ENCODE measurements around the gene RGS17.
"Not testable (repeated sequence)": the region's sequence is repeated elsewhere in the genome, so short reads cannot be mapped to it uniquely, and the experiment has no call there.

The RGS17 gene

DNA sequence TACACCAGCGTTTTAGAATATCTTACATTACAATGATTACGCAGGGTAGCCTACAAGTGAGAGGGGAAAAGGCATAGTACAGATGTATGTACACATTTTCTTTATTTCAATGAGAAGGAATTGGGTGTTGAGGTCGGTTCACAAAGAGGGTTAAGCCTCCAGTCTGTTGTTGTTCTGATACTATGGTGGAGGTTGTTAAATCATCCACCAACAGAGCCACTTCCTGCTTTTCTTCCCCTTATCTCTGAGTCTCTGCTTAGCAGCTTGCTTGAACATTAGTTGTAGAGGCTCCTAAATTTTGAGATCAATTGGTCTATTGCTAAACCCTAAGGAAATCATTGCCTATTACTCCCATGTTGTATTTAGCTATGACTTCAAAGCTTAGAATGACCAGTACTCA is 7.3 kb downstream of the RGS17 start:
- no peak for DNase-seq

DNA sequence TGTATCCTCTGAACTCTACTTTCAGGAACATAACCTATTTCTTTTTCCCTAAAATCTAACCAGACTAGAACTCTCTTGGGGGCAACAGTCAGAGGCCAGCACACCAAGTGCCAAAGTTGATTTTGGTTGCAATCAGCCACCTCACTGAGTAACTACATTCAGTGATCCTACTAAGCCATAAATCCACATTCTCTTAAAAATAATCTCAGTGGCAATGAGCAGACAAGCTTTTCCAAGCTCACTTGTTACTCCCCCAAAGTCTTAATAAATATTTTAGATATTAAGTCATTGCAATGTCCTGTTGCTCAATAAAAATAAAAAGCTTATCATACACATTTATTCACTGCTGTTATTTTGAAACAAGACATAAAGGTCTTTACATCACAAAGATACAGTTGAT is 9.8 kb downstream of the RGS17 start:
- DNase-seq = no peak

DNA sequence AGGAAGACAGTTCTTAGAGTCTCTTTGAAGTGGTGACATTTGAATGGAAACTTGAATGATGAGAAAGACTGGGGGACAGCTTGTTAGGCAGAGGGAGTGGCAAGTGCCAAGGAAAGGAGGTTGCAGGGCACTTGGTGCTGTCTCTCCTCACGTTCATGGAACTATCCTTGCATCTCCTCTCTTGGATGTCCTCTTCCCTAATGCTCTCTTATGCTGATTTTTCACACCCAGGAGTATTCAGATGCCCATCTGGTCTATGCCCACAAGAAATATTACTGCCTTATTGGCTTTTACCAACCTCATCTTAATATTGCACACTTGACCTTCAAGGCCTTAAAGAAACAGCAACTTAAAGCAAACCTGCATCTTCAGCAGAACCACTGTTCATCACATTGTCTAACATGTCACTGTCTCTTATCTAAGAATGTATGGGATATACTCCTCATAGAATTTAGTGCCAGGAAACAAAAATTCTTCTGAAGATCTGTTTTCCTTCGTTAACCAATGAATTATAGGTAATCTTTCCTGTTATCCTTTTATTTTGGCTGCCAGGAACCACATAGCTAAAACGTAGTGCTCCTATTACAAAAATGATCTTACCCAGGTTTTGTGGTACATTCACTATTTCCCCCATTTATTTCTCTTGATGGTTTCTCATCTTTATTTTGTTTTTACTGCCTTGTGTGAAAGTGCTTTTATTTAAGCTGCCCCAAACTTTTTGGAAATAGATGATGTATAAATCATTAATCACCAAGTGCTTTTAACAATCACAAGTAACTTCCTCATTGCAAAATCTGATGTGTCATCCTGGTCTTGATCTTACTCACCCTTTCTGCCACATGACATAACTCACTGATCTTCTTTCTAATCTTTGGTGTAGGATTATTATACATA is 12.8 kb downstream of the RGS17 start:
- DNase-seq = no peak

DNA sequence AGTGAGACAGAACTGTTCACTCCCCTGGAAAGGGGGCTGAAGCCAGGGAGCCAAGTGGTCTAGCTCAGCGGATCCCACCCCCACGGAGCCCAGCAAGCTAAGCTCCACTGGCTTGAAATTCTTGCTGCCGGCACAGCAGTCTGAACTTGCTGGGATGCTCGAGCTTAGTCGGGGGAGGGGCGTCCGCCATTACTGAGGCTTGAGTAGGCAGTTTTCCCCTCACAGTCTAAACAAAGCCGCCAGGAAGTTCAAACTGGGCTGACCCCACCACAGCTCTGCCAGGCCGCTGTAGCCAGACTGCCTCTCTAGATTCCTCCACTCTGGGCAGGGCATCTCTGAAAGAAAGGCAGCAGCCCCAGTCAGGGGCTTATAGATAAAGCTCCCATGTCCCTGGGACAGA is 20.0 kb downstream of the RGS17 start:
- DNase-seq = not testable (repeated sequence)

DNA sequence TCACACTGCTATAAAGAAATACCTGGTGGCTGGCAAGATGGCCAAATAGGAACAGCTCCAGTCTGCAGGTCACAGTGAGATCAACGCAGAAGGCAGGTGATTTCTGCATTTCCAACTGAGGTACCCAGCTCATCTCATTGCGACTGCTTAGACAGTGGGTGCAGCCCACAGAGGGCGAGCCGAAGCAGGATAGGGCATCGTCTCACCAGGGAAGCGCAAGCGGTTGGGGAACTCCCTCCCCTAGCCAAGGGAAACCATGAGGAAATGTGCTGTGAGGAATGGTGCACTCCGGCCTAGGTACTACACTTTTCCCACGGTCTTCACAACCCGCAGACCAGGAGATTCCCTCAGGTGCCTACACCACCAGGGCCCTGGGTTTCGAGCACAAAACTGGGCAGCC is 20.5 kb downstream of the RGS17 start:
- DNase-seq = not testable (repeated sequence)

DNA sequence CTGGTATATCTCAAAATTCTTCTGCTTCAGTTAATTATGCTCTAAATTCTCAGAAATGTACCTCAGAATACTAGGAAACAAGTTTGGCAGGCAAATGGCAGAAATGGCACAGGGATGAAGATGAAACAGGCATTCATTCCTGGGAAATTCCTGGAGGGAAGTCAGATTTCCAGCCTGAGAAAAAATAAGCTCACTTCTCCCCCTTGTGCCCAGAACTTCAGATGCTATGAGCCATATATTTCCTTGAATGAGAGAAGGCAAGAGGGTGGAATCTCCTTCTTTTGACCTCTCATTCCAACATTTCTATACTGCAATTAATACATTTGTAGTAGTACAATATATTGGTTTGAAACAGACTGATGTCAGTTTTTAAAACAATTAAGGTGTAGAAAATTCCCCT is 22.8 kb downstream of the RGS17 start:
- DNase-seq = no peak

DNA sequence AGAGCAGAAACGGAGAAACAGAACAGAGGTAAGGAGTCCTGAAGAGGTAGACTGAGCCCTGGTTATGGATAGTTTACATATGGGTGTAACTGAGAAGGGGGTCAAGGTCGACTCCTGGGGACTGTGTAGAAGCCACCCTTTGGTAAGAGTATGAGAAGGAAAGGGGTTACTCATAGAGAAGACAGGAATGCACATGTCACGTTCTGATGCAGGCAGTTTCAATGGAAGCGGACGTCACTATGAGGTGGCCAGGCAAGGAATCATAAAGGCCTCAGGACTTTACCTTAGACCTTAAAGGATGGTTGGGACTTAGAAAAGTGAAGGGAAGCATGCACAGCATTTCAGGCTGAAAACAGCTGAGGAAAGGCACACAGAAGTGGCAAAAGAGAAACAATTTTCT is 25.1 kb downstream of the RGS17 start:
- no peak for DNase-seq

DNA sequence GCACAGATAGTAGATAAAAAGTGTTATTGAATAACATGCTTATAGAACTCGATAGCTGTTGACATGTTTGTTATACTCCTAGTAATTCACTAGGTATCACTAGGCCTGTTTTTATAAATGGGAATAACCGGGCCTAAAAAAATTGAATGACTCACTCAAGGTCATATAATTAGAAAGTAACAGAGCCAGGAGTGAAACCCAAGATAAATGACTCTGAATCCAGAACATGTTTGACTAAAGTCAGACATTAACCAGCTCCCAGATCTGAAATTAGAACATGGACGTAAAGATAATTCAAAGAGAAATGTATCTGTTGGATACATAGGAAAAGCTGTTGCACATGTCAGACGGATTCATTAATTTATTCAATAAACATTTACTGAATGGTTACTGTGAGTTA is 26.9 kb downstream of the RGS17 start:
- DNase-seq = no peak

DNA sequence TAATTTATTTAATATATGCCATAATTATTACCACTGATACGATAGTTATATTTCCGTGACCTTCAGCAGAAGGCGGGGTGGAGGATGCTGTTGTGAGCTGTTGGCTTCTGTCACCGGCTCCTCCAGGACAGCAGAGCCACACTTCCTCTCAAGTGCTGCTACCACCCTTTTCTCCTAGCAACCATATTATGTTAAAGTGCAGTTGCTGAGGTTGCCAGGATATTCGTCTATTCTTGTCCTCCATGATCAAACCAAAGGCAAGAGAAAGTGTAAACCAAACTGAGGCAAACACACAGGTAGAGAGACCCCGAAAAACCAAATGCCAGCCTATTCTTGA is 27.8 kb downstream of the RGS17 start:
- no peak for DNase-seq

DNA sequence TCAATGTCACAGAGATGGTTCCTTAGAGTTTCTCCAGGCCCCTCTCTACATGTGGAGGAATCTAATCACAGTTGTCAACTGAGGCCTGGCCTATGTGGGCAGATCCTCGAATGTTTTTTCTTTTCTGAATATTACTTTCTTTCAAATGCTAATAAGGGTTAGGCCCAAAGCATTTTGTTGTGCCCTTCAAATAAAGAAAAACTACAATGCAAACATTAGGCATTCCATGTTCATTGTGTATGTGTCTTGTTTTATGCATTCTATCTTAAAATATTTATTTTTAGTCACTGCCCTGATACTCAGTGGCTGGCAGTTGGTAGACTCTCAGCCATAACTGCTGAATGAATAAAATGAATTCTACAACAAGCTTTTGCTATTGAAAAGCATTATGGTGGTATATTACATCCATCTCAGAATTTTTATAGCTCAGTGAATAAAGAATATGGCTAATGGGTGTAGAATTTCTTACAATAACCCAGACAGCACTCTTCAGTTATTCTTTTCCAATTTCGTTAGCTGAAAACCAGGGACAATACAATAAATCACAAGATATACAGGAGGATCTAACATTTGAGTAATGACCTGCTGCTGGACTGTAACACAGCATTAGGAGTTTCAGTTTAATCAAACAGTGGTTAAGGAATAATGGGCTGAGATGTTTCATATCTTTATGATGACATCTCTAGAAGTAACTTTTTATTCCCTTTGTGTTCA is 28.3 kb downstream of the RGS17 start:
- DNase-seq = no peak

DNA sequence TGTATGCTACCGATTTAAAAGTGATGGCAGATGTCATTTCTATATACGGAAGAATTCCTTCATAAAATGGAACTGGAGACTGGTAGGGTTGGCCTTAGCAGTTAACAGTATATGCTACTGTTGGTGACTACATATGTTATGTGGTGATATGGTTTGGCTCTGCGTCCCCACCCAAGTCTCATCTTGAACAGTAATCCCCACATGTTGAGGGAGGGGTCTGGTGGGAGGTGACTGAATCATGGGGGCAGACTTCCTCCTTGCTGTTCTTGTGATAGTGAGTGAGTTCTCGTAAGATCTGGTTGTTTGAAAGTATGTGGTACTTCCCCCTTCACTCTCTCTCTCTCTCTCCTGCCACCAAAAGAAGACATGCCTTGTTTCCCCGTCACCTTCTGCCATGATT is 29.6 kb downstream of the RGS17 start:
- no peak for DNase-seq

DNA sequence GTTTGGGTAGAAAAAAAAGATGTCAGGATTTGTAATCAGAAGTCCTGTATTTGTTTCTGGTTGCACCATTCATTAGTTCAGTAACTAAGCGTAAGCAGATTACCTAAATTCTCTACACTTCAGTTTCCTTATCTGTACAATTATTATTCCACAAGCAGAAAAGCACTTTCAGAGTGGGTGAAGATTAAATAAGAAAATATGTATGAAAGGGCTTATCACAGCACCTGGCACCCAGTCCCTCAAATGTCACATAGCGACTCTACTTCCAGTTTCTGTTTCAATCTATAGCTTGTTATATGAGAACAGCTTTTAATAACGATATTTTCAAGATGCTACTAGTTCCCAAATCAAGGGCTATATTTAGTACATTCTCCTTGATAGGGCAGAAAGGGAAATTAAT is 31.4 kb downstream of the RGS17 start:
- no peak for DNase-seq

DNA sequence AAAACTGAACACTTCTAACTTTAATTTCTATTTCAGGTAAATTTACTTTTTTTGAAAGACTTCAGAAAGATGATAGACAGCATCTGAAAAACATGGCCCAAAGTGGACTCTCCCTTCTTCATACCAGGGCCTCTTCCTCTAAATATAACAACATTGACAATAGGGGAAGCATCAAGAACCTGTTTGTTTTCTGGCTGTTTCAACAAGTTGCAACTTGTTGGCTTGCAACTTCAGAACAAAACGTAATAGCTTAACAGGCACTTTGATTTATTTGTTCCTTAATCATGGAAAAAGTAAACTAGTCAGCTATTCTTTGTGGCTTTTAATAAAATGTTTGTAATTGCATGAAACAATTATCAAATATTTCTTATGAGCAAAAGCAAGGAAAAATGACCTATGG is 34.3 kb downstream of the RGS17 start:
- no peak for DNase-seq

DNA sequence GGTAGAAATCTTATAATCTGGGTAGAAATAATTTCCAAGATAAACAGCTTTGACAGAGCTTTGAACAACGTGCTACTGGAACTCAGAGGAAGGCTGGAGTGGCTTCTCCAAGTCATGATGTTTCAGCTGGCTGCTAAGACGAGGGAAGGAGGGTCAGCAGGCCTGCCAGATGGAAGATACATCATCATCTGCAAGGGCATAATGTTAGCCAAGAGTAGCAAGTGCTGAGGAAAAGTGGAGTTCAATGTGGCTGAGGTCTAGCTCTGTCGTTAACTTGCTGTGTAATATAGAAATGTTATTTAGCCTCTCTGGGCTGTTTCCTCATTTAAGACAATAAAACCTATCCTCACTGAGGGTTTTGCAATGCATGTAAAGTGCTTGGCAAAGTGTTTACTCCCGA is 35.1 kb downstream of the RGS17 start:
- no peak for DNase-seq

DNA sequence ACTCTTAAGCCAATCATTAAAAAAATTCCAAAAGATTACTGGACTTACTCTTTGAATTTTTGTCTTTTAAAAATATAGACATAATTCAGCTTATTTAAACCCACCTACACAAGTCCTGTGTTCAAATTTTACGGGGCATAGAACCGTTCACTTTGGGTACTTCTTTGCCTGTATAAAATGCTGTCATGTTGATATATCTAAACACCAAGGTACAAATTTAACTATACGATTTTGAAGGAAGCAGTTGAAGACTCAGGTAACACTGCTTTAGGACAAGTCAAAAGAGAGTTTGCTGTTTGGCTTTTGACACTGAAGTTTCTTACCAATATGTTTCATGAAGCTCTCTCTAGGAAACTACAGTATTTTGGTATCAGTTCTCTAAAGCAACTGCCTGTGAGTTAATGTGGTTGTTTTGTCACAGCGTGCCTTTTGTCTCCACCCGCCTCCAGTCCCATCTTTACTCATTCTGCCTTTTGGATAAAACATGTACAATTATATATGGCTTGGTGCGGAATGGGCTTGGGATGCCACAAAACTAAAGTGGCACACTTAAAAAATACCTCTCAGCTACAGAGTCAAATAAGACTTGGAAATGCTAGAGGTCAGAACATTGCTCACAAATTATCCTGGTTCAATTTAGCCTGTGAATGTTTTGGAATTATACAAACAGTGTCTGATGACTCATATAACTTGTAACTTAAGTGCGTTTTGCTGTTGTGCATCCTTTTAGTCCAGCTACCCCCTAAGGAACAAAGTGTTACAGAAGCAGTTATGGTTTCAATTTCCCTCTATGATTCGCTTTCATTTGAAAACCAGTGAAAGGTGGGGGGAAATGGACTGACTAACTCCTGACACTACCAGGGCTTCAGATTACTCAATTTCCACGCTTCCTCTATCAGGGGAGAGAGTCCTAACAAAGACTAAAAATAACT is 38.7 kb downstream of the RGS17 start:
- no peak for DNase-seq

DNA sequence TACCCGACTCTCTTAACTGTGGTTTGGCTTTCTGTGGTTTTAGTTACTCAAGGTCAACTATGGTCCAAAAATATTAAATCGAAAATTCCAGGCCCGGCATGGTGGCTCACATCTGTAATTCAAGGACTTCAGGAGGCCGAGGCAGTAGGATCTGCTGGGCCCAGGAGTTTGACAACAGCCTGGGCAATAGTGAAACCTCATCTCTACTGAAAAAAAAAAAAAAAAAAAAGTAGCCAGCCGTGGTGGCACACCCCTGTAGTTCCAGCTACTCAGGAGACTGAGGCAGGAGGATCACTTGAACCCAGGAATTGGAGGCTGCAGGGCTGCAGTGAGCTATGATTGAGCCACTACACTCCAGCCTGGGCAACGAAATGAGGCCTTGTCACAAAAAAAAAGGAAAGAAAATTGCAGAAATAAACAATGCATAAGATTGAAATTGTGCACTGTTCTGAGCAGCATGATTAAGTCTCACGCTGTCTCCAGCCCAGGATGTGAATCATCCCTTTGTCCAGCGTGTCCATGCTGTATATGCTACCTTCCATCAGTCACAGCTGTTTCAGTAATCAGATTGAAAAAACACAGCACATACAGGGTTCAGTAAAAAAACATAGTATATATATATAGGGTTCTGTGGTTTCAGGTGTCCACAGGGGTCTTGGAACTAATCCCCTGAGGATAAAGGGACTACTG is 40.7 kb downstream of the RGS17 start:
- DNase-seq = no peak

DNA sequence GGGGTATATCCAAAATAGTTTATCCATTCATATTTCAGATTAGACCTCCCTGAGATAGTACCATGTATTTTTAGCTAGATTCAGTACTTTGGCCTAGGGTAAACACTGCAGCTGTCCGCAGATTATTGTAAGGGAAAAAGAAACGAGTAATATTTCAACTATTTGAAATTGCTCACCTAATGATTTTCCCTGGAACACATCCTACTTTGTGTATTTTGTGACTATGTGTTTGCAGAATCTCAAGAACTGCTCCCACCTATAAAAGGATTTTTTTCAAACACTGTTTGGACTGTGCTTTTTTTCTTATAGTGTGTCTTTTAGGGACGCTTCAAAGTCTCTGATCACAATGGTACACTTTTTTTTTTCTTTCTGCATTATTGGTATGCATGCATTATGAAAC is 42.3 kb downstream of the RGS17 start:
- no peak for DNase-seq

DNA sequence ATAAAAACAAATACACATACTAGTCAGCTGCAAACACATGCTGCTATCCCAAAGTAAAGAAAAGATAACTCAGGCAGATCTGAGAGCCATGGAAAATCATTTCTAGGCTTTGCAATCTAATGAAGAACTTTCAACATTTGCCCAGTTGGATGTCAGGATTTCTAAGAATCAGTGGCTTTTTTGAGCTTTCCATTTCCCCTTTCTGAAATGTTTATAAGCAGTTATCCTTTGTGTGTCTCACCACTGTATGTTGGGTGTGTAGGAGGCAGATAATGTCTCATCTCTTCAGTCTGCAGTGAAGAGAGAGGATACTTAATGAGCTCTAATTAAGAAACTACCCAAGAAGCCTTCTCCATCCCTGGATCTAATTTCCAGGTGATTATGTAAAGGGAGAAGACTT is 43.6 kb downstream of the RGS17 start:
- DNase-seq = no peak

DNA sequence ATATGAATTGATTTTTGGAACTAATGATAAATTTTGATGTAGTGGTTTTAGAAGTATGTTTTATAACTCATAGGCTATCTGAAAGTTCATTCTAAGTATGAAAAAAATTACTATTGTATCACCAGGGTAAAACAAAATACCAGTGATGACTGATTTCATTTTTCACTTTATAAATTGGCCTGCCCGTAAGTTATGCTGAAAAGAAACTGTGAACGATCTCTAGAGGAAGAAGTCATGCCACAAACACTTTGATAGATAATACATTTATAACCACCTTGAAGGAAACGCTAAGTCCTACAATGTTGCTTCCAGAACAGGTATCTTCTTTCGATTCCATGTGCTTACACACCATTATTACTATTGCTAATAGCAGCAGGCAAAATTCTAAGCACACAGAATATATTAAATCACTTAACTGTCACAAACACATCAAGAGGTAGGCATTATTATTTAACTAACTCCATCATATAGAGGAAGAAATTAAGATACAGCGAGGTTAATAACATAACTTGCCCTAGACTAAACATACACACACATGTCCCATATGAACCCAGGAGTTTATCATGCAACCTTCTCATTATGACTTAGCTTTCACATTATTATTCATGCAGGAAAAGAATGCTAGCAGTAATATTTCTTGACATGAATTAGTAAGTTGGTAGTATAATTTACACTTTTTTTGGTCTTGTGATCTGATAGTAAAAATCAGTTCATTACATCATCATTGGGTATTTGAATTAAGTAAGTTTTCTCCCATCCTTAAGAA is 44.7 kb downstream of the RGS17 start:
- DNase-seq = no peak

DNA sequence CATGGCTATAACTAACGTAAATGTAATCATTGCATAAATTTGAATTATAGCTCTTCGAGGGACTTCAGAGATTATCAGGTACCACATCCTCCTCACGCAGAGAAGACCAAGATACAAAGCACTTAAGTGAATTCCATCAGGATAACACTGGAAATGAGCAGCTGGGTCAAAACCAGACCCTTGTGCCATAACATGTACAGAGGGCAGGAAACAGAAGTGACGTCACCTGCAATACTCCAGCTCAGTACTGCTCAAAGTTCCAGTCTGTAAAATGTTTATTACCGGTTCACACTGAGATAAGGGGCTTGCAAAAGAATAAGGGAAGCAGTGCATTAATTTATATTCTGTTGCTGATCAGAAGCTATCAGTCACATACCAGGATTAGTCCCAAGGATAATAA is 45.8 kb downstream of the RGS17 start:
- DNase-seq = no peak

DNA sequence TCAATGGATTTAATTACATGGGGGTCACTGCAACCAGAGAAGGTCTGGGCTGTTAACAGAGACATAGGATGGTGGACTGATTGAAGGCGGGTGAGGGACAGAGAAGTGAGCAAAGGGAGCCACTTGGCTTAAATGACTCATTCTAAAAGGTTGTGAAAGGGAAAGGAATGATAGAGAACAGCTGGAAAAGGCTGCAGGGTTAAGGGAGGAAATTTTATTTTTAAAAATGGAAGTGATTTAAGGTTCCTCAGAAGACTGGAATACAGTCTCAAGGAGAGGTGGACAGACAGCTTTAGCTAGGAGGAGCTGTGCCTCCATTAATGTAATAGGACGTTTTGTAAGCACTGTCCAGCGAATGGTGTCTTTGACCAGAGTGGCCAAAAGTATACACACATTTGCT is 46.7 kb downstream of the RGS17 start:
- DNase-seq = no peak

DNA sequence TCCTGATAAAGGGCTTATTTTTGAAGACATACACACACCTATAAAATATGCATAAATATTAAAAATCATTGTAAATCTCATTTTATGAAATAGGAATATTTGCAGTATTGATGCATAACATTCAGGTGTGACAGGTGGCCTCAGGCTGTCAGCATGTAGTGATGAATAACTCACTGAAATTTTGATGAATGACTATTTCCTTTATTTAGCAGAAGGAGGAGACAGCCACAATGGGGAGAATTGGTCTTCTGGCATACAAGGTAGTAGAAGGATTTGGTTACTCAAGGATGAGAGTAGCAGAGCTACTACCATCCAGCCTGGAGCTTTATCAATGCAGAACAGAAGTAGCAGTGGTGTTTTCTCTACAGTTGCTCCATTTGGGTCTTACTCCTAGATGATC is 47.2 kb downstream of the RGS17 start:
- no peak for DNase-seq
